ENCODE results near the gene PROSER2.

GRCh38 chr10:11866199-11866925 is 43.2 kb downstream of the PROSER2 start:
- TF ChIP-seq CTCF (IDR thresholded peaks at IDR 0.05; ENCODE audit: low read depth, low read length) (no peak), EZH2phosphoT487 (IDR thresholded peaks at IDR 0.05; ENCODE audit: low read depth) (no peak)

All from OCI-LY3 (cell line).